Ramos (cell line): ENCODE results near the gene GLIS2.

Experiments used
- in situ Hi-C: fragments of 300-500 bp; cut with MboI; formaldehyde crosslinking; loops from one replicate; pipeline ENCODE4 v1.14.3; 2022; ENCODE audit warnings: low sequenced_read_pairs; ENCODE audit not compliant: unreplicated experiment

GLIS2 gene

GRCh38 chr16:4345836-4346781 lies 30.2 kb downstream of the GLIS2 start:
- in situ Hi-C loops: no loop called here

GRCh38 chr16:4347010-4347409 lies 31.1 kb downstream of the GLIS2 start:
- in situ Hi-C loops: no loop called here

- in situ Hi-C loops: no loop called here
These were observed 32.1 kb downstream of the GLIS2 start for GRCh38 chr16:4347765-4348509.

GRCh38 chr16:4349332-4349731 lies 33.5 kb downstream of the GLIS2 start:
- in situ Hi-C loops: no loop called here

- in situ Hi-C loops: no loop called here
These were observed 34.5 kb downstream of the GLIS2 start for GRCh38 chr16:4350365-4350786.

GRCh38 chr16:4350787-4351659 lies 35.2 kb downstream of the GLIS2 start, which contains the start of gene PAM16:
Gene PAM16 (minus strand): TSS chr16:4351321. CDS start chr16:4351234, 87 bp downstream.
- in situ Hi-C loops: no loop called here

GRCh38 chr16:4351880-4352279 lies 36.0 kb downstream of the GLIS2 start:
- in situ Hi-C loops: no loop called here

- in situ Hi-C loops: no loop called here
These were observed 37.0 kb downstream of the GLIS2 start for GRCh38 chr16:4352843-4353242.

GRCh38 chr16:4353675-4354074 lies 37.8 kb downstream of the GLIS2 start:
- in situ Hi-C loops: no loop called here

GRCh38 chr16:4354512-4355409 lies 38.9 kb downstream of the GLIS2 start:
- in situ Hi-C loops: no loop called here

GRCh38 chr16:4356820-4357219 lies 41.0 kb downstream of the GLIS2 start:
- in situ Hi-C loops: no loop called here

GRCh38 chr16:4358236-4358635 lies 42.4 kb downstream of the GLIS2 start:
- in situ Hi-C loops: no loop called here

GRCh38 chr16:4358831-4359561 lies 43.1 kb downstream of the GLIS2 start:
- in situ Hi-C loops: no loop called here

- in situ Hi-C loops: loop anchor here (5.0 kb wide), 1 partner anchor 37 kb away; no protein-coding TSS in a partner anchor
These were observed 44.0 kb downstream of the GLIS2 start for GRCh38 chr16:4359914-4360313.

GRCh38 chr16:4360538-4361021 lies 44.7 kb downstream of the GLIS2 start:
- in situ Hi-C loops: loop anchor here (5.0 kb wide), 1 partner anchor 37 kb away; no protein-coding TSS in a partner anchor

- in situ Hi-C loops: loop anchor here (5.0 kb wide), 1 partner anchor 36 kb away; no protein-coding TSS in a partner anchor
These were observed 45.4 kb downstream of the GLIS2 start for GRCh38 chr16:4361033-4361943.

- in situ Hi-C loops: loop anchor here (5.0 kb wide), 1 partner anchor 35 kb away; no protein-coding TSS in a partner anchor
These were observed 46.1 kb downstream of the GLIS2 start for GRCh38 chr16:4361944-4362311.
